HL-60 (cell line): ENCODE data around the gene TNC.

Source experiments
- POLR2AphosphoS5 ChIP-seq: IDR thresholded peaks from 2 replicates; pipeline ENCODE4 v1.6.1; 2012; ENCODE audit warnings: low read depth
- TF ChIP-seq, protein P1 (sequence below): IDR thresholded peaks from one replicate; pipeline ENCODE4 v1.5.1; 2011; ENCODE audit warnings: low read length, control low read depth, inconsistent platforms; ENCODE audit not compliant: insufficient read depth

DNA sequence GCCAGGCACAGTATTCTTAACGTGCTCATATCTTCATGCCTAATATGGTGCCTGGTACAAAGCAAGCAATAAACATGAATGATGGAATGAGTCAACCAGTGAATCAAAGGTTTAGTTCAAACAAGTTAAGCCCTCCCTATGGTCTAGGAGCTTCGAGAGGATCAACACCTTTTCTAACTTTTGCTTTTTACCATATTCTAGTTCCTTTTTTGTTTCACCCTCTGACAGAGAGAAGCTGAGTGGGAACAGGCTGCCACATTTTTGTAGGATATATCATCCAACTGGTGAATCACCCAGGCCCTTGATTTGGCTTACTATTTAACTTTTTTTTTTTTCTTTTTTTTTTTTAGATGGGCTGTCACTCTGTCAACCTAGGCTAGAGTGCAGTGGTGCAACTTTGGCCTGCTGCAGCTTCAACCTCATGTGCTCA, 39.3 kb upstream of the TNC start:
- TF ChIP-seq, protein P1, sequence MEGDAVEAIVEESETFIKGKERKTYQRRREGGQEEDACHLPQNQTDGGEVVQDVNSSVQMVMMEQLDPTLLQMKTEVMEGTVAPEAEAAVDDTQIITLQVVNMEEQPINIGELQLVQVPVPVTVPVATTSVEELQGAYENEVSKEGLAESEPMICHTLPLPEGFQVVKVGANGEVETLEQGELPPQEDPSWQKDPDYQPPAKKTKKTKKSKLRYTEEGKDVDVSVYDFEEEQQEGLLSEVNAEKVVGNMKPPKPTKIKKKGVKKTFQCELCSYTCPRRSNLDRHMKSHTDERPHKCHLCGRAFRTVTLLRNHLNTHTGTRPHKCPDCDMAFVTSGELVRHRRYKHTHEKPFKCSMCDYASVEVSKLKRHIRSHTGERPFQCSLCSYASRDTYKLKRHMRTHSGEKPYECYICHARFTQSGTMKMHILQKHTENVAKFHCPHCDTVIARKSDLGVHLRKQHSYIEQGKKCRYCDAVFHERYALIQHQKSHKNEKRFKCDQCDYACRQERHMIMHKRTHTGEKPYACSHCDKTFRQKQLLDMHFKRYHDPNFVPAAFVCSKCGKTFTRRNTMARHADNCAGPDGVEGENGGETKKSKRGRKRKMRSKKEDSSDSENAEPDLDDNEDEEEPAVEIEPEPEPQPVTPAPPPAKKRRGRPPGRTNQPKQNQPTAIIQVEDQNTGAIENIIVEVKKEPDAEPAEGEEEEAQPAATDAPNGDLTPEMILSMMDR = no peak
- no peak for TF ChIP-seq POLR2AphosphoS5
